ENCODE results near the gene PHLDB1. TPM values are rescaled to one million over a fixed set of nuclear protein-coding genes. Genes with fewer than 3 reads are reported as not detected.

The PHLDB1 gene
- total and polyA plus RNA-seq, 4 donors, result 27.3 to 90.5 (median 76.1) TPM

DNA sequence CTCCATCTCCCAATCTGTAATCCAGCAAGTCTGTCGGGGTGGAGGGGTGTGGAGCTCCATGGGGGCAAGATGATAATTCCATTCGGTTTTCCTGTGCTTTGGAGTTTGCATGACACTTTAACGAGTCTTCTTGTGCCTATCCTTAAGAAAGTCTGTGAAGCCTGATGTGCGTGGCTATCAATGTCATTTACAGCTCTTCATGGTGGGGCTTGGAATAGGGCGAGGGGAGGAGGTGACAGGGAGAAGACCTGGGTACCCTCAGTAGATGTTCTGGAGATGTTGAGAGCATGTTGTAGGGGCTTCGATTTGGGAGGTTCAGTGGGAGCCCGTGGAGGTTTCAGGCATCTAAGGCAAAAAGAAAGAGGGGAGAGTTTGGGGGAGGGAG lies 579 bp upstream of the PHLDB1 start:
- no peak overlapping the region for H3K4me3 ChIP-seq
- no peak for DNase-seq
- peaks cover 0 to 73% (median 27%) of the 10 kb centered on the region in 5 donors for H3K4me1 ChIP-seq (ENCODE audit: control insufficient read depth in 5 of 5, insufficient read depth in 5 of 5, low read length in 5 of 5)

DNA sequence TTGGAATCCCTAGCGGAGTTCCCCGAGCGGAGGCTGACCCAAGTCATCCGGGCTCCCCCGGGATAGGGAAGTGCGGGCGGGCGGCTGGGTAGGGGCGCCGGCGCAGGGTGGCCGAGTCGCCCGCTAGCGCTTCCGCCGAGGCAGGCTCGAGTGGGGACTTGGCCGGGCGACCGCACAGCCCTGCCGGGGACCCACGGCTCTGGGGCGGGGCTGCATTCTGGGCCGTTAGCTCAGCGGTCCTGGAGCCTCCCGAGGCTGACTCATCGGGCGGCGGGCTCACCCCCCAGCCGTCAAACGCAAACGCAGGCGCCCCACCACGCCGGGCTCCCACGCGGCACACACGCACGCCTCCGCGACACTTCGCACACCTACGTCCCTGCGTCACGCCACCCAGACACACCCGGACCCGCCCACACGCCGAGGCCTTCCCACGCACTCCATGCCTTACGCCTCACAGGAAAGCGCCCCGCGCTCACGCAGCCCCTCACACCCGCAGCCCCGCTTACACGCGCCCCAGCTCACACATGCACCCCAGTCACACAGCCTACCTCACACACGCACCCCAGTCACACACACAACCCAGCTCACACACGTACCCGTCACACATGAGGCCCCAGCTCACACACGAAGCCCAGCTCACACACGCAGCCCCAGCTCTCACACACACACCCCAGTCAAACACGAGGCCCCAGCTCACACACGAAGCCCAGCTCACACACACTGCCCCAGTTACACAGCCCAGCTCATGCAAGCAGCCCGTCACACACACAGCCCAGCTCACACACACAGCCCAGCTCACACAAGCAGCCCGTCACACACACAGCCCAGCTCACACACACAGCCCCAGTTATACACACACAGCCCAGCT lies 1.2 kb downstream of the PHLDB1 start:
- Histone ChIP-seq H3K27ac (ENCODE audit: low read depth in 1 of 2, low read length in 1 of 2) (peak overlapping the region; percentile 93 to 98), H3K9ac (ENCODE audit: insufficient read depth in 1 of 2, low read length in 2 of 2) (no peak overlapping the region), H3K4me3 (peak overlapping the region; percentile 44), H3K9me3 (ENCODE audit: control insufficient read depth in 4 of 4, insufficient read depth in 3 of 4, low read length in 3 of 4) (no peaks in the 10 kb centered on the region), H3K36me3 (ENCODE audit: control insufficient read depth in 4 of 4, insufficient read depth in 4 of 4, low read length in 4 of 4) (peaks cover 0 to under 1% (median 0%) of the 10 kb centered on the region in 4 donors), H3K4me1 (ENCODE audit: control insufficient read depth in 5 of 5, insufficient read depth in 5 of 5, low read length in 5 of 5) (peaks cover 0 to 67% (median 38%) of the 10 kb centered on the region in 5 donors), H3K27me3 (ENCODE audit: control insufficient read depth in 3 of 3, insufficient read depth in 3 of 3, low read length in 2 of 3) (peaks cover 0 to 4% (median 0%) of the 10 kb centered on the region in 3 donors)
- ATAC-seq (ENCODE audit: insufficient read depth, low FRiP score) (peak; percentile 45), DNase-seq (peak in 1 of 3 donors; percentile 57)
- TF ChIP-seq, protein P1, sequence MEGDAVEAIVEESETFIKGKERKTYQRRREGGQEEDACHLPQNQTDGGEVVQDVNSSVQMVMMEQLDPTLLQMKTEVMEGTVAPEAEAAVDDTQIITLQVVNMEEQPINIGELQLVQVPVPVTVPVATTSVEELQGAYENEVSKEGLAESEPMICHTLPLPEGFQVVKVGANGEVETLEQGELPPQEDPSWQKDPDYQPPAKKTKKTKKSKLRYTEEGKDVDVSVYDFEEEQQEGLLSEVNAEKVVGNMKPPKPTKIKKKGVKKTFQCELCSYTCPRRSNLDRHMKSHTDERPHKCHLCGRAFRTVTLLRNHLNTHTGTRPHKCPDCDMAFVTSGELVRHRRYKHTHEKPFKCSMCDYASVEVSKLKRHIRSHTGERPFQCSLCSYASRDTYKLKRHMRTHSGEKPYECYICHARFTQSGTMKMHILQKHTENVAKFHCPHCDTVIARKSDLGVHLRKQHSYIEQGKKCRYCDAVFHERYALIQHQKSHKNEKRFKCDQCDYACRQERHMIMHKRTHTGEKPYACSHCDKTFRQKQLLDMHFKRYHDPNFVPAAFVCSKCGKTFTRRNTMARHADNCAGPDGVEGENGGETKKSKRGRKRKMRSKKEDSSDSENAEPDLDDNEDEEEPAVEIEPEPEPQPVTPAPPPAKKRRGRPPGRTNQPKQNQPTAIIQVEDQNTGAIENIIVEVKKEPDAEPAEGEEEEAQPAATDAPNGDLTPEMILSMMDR (IDR thresholded peaks at IDR 0.05; ENCODE audit: control extremely low read depth, extremely low read depth), result no peak
- whole genome bisulfite sequencing, 2 donors, result 12 to 13% methylated on average over 67 to 69 of the region's 69 CpGs

More for the DNA sequence above, 579 bp upstream of the PHLDB1 start:
- no peaks in the 10 kb centered on the region for H3K9me3 ChIP-seq (ENCODE audit: control insufficient read depth in 4 of 4, insufficient read depth in 3 of 4, low read length in 3 of 4)
- peak overlapping the region in 1 of 2 donors; percentile 32 for H3K9ac ChIP-seq (ENCODE audit: insufficient read depth in 1 of 2, low read length in 2 of 2)
- TF ChIP-seq, protein P1 (IDR thresholded peaks at IDR 0.05; ENCODE audit: control extremely low read depth, extremely low read depth), result no peak
- H3K36me3 ChIP-seq (ENCODE audit: control insufficient read depth in 4 of 4, insufficient read depth in 4 of 4, low read length in 4 of 4), result peaks cover 5 to 11% (median 7%) of the 10 kb centered on the region in 4 donors
- WGBS, 2 donors, result 76 to 81% methylated on average over 7 of the region's 7 CpGs
- H3K27ac ChIP-seq (ENCODE audit: low read depth in 1 of 2, low read length in 1 of 2), result peak overlapping the region; percentile 40 to 52
- peaks cover 0 to 4% (median 0%) of the 10 kb centered on the region in 3 donors for H3K27me3 ChIP-seq (ENCODE audit: control insufficient read depth in 3 of 3, insufficient read depth in 3 of 3, low read length in 2 of 3)
- ATAC-seq (ENCODE audit: insufficient read depth, low FRiP score), result no peak

DNA sequence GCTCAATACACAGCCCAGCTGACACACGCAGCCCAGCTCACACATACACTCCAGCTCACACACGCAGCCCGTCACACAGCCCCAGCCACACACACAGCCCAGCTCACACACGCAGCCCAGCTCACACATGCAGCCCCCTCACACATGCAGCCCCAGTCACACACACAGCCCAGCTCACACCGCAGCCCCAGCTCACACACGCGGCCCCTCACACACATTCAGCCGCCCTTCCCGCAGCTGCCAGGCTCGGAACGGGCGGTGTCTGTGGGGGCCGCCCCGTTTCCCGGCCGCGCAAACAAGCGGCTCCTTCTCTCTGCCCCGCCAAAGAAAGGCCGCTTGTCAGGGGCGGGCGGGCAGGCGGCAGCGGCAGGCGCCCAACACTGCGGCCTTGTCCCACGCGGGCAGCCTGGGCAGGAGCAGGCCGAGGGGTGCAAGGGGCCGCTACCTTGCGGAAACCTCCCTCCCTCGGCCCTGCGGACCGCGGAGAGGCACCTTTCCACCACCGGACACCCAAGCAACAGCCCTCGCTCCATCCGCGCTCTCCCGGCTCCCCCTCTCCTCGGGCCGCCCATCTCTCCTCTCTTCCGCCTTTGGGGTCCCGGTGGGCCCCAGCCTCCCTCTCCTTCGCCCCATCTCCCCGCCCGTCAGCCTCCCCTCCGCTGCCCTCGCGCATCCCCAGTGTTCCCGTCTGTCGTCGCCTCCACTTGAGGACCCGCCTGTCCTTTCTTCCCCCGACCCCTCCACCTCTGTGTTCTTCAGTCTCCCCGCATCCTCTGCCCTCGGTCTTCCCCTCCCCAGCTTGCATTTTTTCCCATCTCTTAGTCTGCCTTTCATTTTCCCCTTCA lies 2.2 kb downstream of the PHLDB1 start:
- peak overlapping the region; percentile 91 to 93 for H3K27ac ChIP-seq (ENCODE audit: low read depth in 1 of 2, low read length in 1 of 2)
- peaks cover 0 to 4% (median 0%) of the 10 kb centered on the region in 3 donors for H3K27me3 ChIP-seq (ENCODE audit: control insufficient read depth in 3 of 3, insufficient read depth in 3 of 3, low read length in 2 of 3)
- peaks cover 0 to 57% (median 38%) of the 10 kb centered on the region in 5 donors for H3K4me1 ChIP-seq (ENCODE audit: control insufficient read depth in 5 of 5, insufficient read depth in 5 of 5, low read length in 5 of 5)
- 13 to 31% methylated on average over 54 to 57 of the region's 57 CpGs for WGBS, 2 donors
- peak overlapping the region in 1 of 2 donors; percentile 32 for H3K9ac ChIP-seq (ENCODE audit: insufficient read depth in 1 of 2, low read length in 2 of 2)
- peaks cover 0 to 8% (median 2%) of the 10 kb centered on the region in 4 donors for H3K36me3 ChIP-seq (ENCODE audit: control insufficient read depth in 4 of 4, insufficient read depth in 4 of 4, low read length in 4 of 4)
- H3K9me3 ChIP-seq (ENCODE audit: control insufficient read depth in 4 of 4, insufficient read depth in 3 of 4, low read length in 3 of 4), result no peaks in the 10 kb centered on the region
- DNase-seq, result peak; percentile 38 to 71 (median 53)
- no peak for ATAC-seq (ENCODE audit: insufficient read depth, low FRiP score)
- peak overlapping the region; percentile 39 for H3K4me3 ChIP-seq
- TF ChIP-seq, protein P1 (IDR thresholded peaks at IDR 0.05; ENCODE audit: control extremely low read depth, extremely low read depth), result no peak
